GM19395 (cell line): ENCODE results near the gene RPS6KA1.
"Not testable (repeated sequence)": the region's sequence is repeated elsewhere in the genome, so short reads cannot be mapped to it uniquely, and the experiment has no call there.

ENCODE experiments used
- ATAC-seq: cut with Tn5 transposase; IDR thresholded peaks from one replicate; pipeline ENCODE4 v1.9.1; 2021; ENCODE audit warnings: mild to moderate bottlenecking, moderate library complexity; ENCODE audit not compliant: unreplicated experiment

Gene RPS6KA1

GRCh38 chr1:26529655-26530409 is at the start of gene RPS6KA1:
RPS6KA1 (plus strand) TSS chr1:26529761; CDS start chr1:26529921, 160 bp downstream.
- peak; percentile 83 for ATAC-seq

- ATAC-seq = no peak
Observed at GRCh38 chr1:26482921-26483320, 46.6 kb upstream of the RPS6KA1 start.

- ATAC-seq = no peak
Observed at GRCh38 chr1:26483980-26484379, 45.6 kb upstream of the RPS6KA1 start.

- no peak for ATAC-seq
Observed at GRCh38 chr1:26490155-26490554, 39.4 kb upstream of the RPS6KA1 start.

- ATAC-seq = no peak
Observed at GRCh38 chr1:26493267-26493666, 36.3 kb upstream of the RPS6KA1 start.

- ATAC-seq = no peak
Observed at GRCh38 chr1:26493938-26494337, 35.6 kb upstream of the RPS6KA1 start.

- ATAC-seq = no peak
Observed at GRCh38 chr1:26496861-26497260, 32.7 kb upstream of the RPS6KA1 start.

GRCh38 chr1:26498894-26499293 is 30.7 kb upstream of the RPS6KA1 start:
- no peak for ATAC-seq

- peak; percentile 60 for ATAC-seq
Observed at GRCh38 chr1:26500488-26501175, 28.9 kb upstream of the RPS6KA1 start.

GRCh38 chr1:26510711-26511110 is 18.9 kb upstream of the RPS6KA1 start:
- ATAC-seq = not testable (repeated sequence)

GRCh38 chr1:26515836-26516235 is 13.7 kb upstream of the RPS6KA1 start:
- not testable (repeated sequence) for ATAC-seq

- no peak for ATAC-seq
Observed at GRCh38 chr1:26516987-26517765, 12.4 kb upstream of the RPS6KA1 start.

- ATAC-seq = no peak
Observed at GRCh38 chr1:26517766-26518049, 11.9 kb upstream of the RPS6KA1 start.

GRCh38 chr1:26518355-26518754 is 11.2 kb upstream of the RPS6KA1 start:
- no peak for ATAC-seq

- ATAC-seq = no peak
Observed at GRCh38 chr1:26520339-26520738, 9.2 kb upstream of the RPS6KA1 start.

GRCh38 chr1:26521669-26522030 is 7.9 kb upstream of the RPS6KA1 start:
- ATAC-seq = no peak

- no peak for ATAC-seq
Observed at GRCh38 chr1:26522073-26522472, 7.5 kb upstream of the RPS6KA1 start.

- ATAC-seq = no peak
Observed at GRCh38 chr1:26524181-26524580, 5.4 kb upstream of the RPS6KA1 start.

GRCh38 chr1:26526287-26526686 is 3.3 kb upstream of the RPS6KA1 start:
- no peak for ATAC-seq

GRCh38 chr1:26529405-26529654 is 231 bp upstream of the RPS6KA1 start:
- no peak for ATAC-seq

GRCh38 chr1:26530410-26530894 is 891 bp downstream of the RPS6KA1 start:
- peak; percentile 13 for ATAC-seq
